Osteoblast (primary cell): ENCODE data around the gene OXNAD1. TPM values are rescaled to one million over a fixed set of nuclear protein-coding genes. Genes with fewer than 3 reads are reported as not detected.

ENCODE experiments used
- DNase-seq: peaks from one replicate; pipeline ENCODE4 v3.0.0; 2011; ENCODE audit warnings: low spot score, mixed read lengths; ENCODE audit not compliant: insufficient read length; ENCODE audit errors: missing footprints
- H2AFZ ChIP-seq: 2 replicates; pipeline ENCODE4 v1.6.0; 2011; ENCODE audit warnings: mild to moderate bottlenecking, low read length
- H3K27ac ChIP-seq: 2 replicates; pipeline ENCODE4 v1.5.1; 2011; ENCODE audit warnings: mild to moderate bottlenecking, low read depth, low read length, moderate library complexity
- H3K27me3 ChIP-seq: 2 replicates; pipeline ENCODE4 v1.6.0; 2012; ENCODE audit warnings: mild to moderate bottlenecking, control low read depth, inconsistent platforms, low read length, moderate library complexity; ENCODE audit not compliant: insufficient read depth
- H3K36me3 ChIP-seq: 2 replicates; pipeline ENCODE4 v1.5.1; 2011; ENCODE audit warnings: mild to moderate bottlenecking, low read length, control low read depth, moderate library complexity; ENCODE audit not compliant: insufficient read depth
- H3K4me1 ChIP-seq: 2 replicates; pipeline ENCODE4 v1.5.1; 2011; ENCODE audit warnings: mild to moderate bottlenecking, low read length, control low read depth, moderate library complexity; ENCODE audit not compliant: insufficient read depth
- H3K4me2 ChIP-seq: 2 replicates; pipeline ENCODE4 v1.6.0; 2011; ENCODE audit warnings: mild to moderate bottlenecking, low read length; ENCODE audit not compliant: insufficient read depth
- H3K4me3 ChIP-seq: fragments of 200-600 bp; sonication (generic); 3 replicates; pipeline ENCODE4 v1.5.1; 2012; ENCODE audit warnings: mild to moderate bottlenecking, low read length, inconsistent platforms; ENCODE audit not compliant: insufficient read depth
- H3K79me2 ChIP-seq: 2 replicates; pipeline ENCODE4 v1.6.0; 2012; ENCODE audit warnings: mild to moderate bottlenecking, low read length, control low read depth, inconsistent platforms; ENCODE audit not compliant: insufficient read depth
- H3K9me3 ChIP-seq: 2 replicates; pipeline ENCODE4 v1.5.1; 2011; ENCODE audit warnings: low read depth, low read length, control low read depth
- H4K20me1 ChIP-seq: 2 replicates; pipeline ENCODE4 v1.6.0; 2012; ENCODE audit warnings: mild to moderate bottlenecking, low read length, control low read depth; ENCODE audit not compliant: insufficient read depth
- CTCF ChIP-seq: IDR thresholded peaks from 2 replicates; pipeline ENCODE4 v1.5.1; 2011; ENCODE audit warnings: mild to moderate bottlenecking, low read depth, low read length, moderate library complexity; ENCODE audit errors: extremely low read depth
- total RNA-seq: library from RNA; depleted of rRNA; stranded (reverse); fragments of >200 nt; gene quantifications from 2 replicates; pipeline ENCODE4 v1.2.3, GENCODE V29; 2012

The OXNAD1 gene
- total RNA-seq, 1 donor = 11.9 TPM

- H3K36me3 ChIP-seq = no peaks in the 10 kb centered on the region
- peak; percentile 54 for DNase-seq
- peak overlapping the region; percentile 18 for H3K27ac ChIP-seq
- H3K79me2 ChIP-seq = no peaks in the 10 kb centered on the region
- H2AFZ ChIP-seq = no peak overlapping the region
- peaks cover 26% of the 10 kb centered on the region for H3K4me1 ChIP-seq
- no peak for TF ChIP-seq CTCF
- H3K27me3 ChIP-seq = no peaks in the 10 kb centered on the region
- H3K9me3 ChIP-seq = no peaks in the 10 kb centered on the region
- H3K4me2 ChIP-seq = no peak overlapping the region
- peaks cover 10% of the 10 kb centered on the region for H4K20me1 ChIP-seq
- H3K4me3 ChIP-seq = no peak overlapping the region
These were observed 23.7 kb downstream of the OXNAD1 start for GRCh38 chr3:16288664-16289063.

DNA sequence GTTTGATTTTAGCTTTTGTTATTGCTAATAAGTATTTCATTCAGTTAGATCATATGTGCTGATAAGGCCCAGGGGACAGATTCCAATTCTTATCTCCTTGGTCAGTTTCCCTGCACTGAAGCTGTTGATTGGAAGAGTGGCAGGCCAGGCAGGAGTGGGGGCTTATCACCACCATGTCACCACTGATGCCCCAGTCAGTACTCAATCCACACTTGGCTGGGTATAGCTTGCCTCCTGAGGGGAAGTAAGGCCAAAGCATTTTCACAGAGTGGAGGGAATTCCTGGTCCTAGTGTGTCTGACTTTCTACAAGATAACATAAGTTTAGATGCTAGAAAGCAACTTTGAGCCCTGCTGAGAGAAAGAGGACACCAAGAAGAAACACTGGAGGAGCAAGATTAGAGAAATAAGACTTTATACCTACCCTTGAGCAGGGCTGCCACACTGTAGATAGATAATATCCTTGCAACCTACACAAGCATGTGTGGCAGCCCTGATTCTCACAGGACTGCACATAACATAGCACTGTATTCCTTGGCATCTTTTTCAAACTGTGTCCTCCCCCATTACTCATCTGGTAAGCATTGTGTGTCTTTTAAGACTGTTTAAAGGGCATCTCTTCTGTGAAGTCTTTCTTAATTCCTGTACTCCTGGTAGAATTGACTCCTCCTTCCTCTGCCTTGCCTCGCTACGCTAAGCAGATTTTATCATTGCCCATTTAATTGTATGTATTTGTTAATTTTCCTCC, 24.3 kb downstream of the OXNAD1 start:
- H2AFZ ChIP-seq = no peak overlapping the region
- H3K27me3 ChIP-seq = no peaks in the 10 kb centered on the region
- TF ChIP-seq CTCF = no peak
- no peak for DNase-seq
- no peaks in the 10 kb centered on the region for H3K79me2 ChIP-seq
- no peaks in the 10 kb centered on the region for H3K36me3 ChIP-seq
- no peaks in the 10 kb centered on the region for H3K9me3 ChIP-seq
- no peak overlapping the region for H3K4me3 ChIP-seq
- no peak overlapping the region for H3K4me2 ChIP-seq
- peak overlapping the region; percentile 18 for H3K27ac ChIP-seq
- peaks cover 26% of the 10 kb centered on the region for H3K4me1 ChIP-seq
- peaks cover 10% of the 10 kb centered on the region for H4K20me1 ChIP-seq

GRCh38 chr3:16290007-16290826, 25.2 kb downstream of the OXNAD1 start:
- Histone ChIP-seq H3K4me2 (no peak overlapping the region), H3K4me3 (no peak overlapping the region), H3K79me2 (no peaks in the 10 kb centered on the region), H3K36me3 (no peaks in the 10 kb centered on the region), H3K4me1 (peaks cover 32% of the 10 kb centered on the region), H3K27ac (peak overlapping the region; percentile 15), H3K27me3 (no peaks in the 10 kb centered on the region), H3K9me3 (no peaks in the 10 kb centered on the region), H2AFZ (no peak overlapping the region), H4K20me1 (peaks cover 10% of the 10 kb centered on the region)
- peak; percentile 87 for TF ChIP-seq CTCF
- DNase-seq = no peak

DNA sequence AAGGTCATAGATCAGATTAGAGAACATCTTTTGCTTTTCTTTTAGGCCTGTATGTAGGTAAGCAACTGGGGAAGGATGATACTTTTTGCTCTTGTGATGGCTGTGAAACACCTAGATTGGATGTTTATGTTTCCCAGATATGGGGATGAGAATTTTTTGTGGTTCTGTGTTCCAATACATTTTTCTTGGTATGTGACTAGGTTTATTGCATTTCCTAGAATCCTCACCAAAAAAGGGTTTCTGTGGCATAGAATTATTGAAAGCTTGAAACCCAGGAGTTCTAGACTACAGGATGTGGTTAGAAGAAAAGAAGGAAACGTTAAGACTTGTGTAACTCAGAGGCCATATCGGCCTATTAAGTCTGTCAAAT, 25.8 kb downstream of the OXNAD1 start:
- Histone ChIP-seq H3K27ac (peak overlapping the region; percentile 15), H3K79me2 (no peaks in the 10 kb centered on the region), H2AFZ (no peak overlapping the region), H3K4me2 (no peak overlapping the region), H4K20me1 (peaks cover 10% of the 10 kb centered on the region), H3K27me3 (no peaks in the 10 kb centered on the region), H3K4me3 (no peak overlapping the region), H3K36me3 (no peaks in the 10 kb centered on the region), H3K4me1 (peaks cover 34% of the 10 kb centered on the region), H3K9me3 (no peaks in the 10 kb centered on the region)
- no peak for TF ChIP-seq CTCF
- no peak for DNase-seq
